ENCODE data around the gene RCAN2.

Gene RCAN2

DNA sequence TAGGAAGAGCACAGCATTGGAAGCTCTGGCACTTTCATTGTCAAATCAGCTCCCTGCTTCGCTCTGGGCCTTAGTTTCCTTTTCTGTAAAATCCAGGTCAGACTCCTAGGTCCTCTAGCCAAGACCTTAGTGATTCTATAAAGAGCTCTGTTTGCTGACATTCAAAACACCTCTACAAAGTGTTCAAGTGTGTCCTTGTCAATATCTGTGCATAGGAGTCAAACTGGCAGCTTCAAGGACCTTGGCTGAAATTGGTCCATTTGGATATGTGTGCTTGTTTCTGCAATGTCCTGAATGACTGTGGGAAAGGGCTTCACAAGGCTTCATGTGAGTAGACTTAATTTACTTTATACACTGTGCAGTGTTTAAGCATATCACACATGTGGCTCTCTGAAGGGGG lies 246.6 kb downstream of the RCAN2 start:
- TF ChIP-seq, protein P1, sequence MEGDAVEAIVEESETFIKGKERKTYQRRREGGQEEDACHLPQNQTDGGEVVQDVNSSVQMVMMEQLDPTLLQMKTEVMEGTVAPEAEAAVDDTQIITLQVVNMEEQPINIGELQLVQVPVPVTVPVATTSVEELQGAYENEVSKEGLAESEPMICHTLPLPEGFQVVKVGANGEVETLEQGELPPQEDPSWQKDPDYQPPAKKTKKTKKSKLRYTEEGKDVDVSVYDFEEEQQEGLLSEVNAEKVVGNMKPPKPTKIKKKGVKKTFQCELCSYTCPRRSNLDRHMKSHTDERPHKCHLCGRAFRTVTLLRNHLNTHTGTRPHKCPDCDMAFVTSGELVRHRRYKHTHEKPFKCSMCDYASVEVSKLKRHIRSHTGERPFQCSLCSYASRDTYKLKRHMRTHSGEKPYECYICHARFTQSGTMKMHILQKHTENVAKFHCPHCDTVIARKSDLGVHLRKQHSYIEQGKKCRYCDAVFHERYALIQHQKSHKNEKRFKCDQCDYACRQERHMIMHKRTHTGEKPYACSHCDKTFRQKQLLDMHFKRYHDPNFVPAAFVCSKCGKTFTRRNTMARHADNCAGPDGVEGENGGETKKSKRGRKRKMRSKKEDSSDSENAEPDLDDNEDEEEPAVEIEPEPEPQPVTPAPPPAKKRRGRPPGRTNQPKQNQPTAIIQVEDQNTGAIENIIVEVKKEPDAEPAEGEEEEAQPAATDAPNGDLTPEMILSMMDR (IDR thresholded peaks at IDR 0.05; ENCODE audit: low read depth, low read length), result no peak
- no peak overlapping the region for H3K4me3 ChIP-seq (ENCODE audit: low read depth, low read length)

DNA sequence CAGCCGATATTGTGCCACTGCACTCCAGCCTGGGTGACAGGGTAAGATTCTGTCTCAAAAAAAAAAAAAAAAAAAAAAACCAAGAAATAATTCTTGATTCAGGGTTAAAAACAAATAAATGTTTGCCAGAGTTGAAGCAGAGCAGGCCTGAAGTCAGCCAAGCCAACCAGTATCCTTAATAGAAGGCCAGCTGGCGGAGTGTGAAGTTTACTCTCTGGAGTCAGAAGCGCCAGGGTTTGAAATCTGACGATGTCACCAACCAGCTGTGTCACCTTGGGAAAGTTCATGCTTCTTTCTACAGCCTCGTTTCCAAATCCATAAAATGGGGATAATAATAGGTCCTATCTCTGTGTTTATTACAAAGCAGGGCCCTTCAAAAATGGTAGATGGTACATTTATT lies 247.5 kb downstream of the RCAN2 start:
- TF ChIP-seq, protein P1 (IDR thresholded peaks at IDR 0.05; ENCODE audit: low read depth, low read length), result no peak
- H3K4me3 ChIP-seq (ENCODE audit: low read depth, low read length), result no peak overlapping the region

DNA sequence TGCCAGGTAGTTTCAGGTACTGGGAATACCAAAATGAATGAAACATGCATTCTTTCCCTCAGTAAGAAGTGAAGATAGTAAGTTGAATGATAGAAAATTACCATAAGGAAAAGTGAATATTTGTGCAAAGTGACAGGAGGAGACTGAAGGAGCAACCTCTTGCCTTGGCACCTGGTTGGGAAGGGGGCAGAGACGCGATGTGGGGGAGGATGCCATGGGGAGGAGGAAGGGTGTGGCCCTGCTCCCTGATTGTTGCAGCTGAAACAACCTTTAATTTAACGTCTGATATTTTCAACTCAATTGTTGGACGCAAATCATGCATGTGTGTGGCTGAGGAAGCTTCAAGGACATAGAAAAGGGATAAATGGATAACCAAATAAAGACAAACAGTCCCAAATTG lies 248.3 kb downstream of the RCAN2 start:
- TF ChIP-seq, protein P1 (IDR thresholded peaks at IDR 0.05; ENCODE audit: low read depth, low read length), result no peak
- no peak overlapping the region for H3K4me3 ChIP-seq (ENCODE audit: low read depth, low read length)

DNA sequence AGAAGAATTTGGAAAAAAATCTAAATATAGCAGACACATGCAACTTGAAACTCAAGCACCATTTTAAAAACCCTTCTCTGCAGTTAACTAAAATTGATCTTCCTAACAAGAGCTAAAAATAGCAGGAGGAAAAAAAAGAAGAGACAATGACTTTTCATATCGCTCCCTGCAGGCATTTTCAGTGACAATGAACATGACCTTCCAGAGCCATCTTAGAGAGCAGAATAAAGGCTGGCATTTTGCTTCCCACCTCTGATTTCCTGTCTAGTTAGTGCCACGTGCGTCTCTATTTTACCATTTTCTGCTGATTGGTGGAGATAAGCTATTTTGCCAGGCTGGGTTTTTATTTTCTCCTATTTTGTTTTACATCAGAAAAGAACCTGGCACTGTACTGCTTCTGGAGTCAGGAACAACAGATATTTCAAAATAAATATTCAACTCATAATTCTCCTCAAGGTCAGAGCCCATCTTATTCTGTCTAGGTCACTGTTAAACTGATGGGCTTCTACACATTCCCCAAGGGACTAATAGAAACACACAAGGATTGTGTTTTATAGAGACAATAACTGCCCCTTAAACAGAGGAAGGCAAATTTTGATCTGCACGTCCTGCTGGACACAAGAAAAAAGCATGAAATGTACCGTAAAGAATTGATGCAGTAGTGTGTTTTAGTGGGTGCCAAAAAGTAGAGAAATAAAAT lies 250.2 kb downstream of the RCAN2 start:
- TF ChIP-seq, protein P1 (IDR thresholded peaks at IDR 0.05; ENCODE audit: low read depth, low read length), result no peak
- H3K4me3 ChIP-seq (ENCODE audit: low read depth, low read length), result no peak overlapping the region

DNA sequence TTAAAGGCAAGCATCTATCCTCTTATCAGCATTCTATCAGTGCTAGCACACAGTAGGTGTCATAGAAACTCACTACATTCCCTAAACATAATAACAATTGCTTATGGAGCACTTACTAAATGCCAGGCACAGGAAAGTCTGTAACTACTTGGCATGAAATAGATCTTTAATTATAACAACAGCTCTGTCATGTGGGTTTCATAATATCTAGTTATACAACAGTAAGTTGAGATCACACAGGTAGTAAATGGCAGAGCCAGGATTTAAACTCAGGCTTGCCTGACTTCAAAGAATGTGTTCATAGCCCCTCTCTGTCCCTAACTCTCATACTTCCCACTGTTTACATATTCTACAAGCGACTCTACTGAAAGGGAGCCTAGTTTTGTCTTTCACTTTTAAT lies 254.5 kb downstream of the RCAN2 start:
- H3K4me3 ChIP-seq (ENCODE audit: low read depth, low read length), result no peak overlapping the region
- TF ChIP-seq, protein P1 (IDR thresholded peaks at IDR 0.05; ENCODE audit: low read depth, low read length), result no peak

DNA sequence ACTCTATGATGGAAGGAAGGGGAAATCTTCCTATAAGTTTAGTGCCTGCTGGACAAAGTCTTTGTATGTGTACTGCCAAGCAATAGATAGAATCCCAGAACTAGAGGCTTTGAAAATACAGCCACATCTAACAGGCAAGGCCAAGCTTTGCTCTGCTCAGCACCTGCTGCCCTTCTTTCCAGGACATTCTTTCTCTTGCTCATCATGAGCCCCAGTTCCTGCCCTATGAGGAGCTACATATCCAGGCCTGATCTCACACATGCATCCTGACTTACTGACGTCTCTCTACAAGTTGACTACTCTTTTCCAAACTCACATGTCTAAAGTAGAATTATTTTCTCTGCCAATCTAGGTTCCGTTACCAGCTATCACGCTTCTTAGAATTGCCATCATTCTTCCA lies 256.0 kb downstream of the RCAN2 start:
- TF ChIP-seq, protein P1 (IDR thresholded peaks at IDR 0.05; ENCODE audit: low read depth, low read length), result no peak
- H3K4me3 ChIP-seq (ENCODE audit: low read depth, low read length), result no peak overlapping the region

DNA sequence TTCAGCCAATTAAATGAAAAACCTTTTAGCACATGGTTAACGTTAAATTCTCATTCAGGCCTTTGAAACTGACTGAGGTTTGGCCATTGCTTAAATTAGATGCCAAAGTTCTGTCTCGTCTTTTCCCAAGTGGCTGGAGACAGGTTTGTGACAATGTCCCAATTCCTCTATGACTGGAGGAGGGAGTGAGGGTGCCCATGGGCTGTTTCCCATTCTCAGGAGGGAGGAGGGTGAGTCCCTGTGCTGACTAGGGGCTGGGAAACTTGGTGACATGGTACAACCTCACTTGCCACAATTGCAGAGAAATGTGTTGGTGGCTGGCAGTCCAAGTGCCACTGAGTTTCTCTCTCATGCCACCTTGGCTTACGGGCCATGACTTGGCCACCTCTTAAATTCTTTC lies 256.5 kb downstream of the RCAN2 start:
- TF ChIP-seq, protein P1 (IDR thresholded peaks at IDR 0.05; ENCODE audit: low read depth, low read length), result no peak
- no peak overlapping the region for H3K4me3 ChIP-seq (ENCODE audit: low read depth, low read length)
